HG03469 (cell line): ENCODE measurements around the gene B4GALT6.

Experiments
- ATAC-seq: cut with Tn5 transposase; IDR thresholded peaks from one replicate; pipeline ENCODE4 v1.9.1; 2021; ENCODE audit warnings: mild to moderate bottlenecking, moderate library complexity, moderate number of reproducible peaks; ENCODE audit not compliant: unreplicated experiment

B4GALT6 gene

DNA sequence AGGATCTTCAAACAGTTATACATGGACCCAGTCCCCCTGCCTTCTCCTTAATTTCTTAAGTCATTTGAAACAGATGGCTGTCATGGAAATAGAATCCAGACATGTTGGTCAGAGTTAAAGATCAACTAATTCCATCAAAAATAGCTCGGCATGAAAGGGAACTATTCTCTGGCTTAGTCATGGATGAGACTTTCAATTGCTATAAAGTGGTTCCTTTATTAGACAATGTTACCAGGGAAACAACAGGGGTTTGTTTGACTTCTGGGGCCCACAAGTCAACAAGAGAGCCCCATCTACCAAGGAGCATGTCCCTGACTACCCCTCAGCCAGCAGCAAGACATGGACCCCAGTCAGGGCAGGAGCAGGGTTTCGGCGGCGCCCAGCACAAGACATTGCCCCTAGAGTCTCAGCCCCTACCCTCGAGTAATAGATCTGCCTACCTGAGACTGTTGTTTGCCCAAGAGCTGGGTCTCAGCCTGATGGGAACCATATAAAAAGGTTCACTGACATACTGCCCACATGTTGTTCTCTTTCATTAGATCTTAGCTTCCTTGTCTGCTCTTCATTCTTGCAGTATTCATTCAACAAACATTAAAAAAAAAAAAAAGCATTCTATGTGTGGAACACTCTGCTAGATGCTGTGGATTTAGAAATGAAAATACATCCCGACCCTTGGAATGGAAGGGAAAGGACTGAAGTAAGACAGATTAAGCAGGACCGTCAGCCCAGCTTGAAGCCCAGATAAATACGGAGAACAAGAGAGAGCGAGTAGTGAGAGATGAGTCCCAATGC is 88.1 kb downstream of the B4GALT6 start:
- ATAC-seq = no peak

DNA sequence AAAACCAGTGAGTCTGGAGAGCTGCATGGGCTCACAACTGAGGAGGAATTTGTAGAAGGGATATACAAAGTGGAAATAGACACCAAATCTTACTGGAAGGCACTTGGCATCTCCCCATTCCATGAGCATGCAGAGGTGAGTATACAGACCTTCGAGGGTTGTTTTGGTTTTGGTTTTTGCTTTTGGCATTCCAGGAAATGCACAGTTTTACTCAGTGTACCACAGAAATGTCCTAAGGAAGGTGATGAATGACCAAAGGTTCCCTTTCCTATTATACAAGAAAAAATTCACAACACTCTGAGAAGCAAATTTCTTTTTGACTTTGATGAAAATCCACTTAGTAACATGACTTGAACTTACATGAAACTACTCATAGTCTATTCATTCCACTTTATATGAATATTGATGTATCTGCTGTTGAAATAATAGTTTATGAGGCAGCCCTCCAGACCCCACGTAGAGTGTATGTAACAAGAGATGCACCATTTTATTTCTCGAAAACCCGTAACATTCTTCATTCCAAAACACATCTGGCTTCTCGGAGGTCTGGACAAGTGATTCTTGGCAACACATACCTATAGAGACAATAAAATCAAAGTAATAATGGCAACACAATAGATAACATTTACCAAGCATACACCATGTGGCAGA is 89.1 kb downstream of the B4GALT6 start:
- ATAC-seq = no peak

- no peak for ATAC-seq
Measured at GRCh38 chr18:31592506-31593157, 91.7 kb downstream of the B4GALT6 start.

DNA sequence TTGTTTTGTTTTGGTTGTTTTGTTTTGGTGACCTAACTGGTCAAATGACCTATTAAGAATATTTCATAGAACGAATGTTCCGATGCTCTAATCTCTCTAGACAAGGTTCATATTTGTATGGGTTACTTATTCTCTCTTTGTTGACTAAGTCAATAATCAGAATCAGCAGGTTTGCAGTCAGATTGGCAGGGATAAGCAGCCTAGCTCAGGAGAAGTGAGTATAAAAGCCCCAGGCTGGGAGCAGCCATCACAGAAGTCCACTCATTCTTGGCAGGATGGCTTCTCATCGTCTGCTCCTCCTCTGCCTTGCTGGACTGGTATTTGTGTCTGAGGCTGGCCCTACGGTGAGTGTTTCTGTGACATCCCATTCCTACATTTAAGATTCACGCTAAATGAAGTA is 92.8 kb downstream of the B4GALT6 start, which contains the start of gene TTR:
Gene TTR, plus strand, starts transcription at position 250 of the 400 bp plus-strand sequence. Its CDS starts 26 bp downstream, at position 276.
- ATAC-seq = no peak

GRCh38 chr18:31591113-31591512 is 93.3 kb downstream of the B4GALT6 start:
- no peak for ATAC-seq

DNA sequence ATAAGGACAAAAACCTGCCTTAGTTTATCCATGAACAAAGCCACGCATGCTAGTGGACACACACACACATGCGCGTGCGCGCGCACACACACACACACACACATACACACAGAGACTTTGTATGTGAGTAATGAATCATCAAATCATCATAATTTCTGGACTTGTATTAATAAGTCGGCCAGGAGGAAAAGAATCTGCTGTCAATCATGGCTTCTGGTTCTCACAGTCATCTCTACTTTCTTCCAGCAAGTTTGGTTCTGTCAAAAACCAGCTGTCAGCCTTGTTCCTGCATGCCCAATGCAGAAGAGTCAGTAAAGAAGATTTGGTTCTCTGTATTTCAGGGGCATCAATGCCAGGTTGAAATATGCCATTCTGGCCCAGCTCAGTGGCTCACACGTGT is 93.8 kb downstream of the B4GALT6 start:
- ATAC-seq = no peak

DNA sequence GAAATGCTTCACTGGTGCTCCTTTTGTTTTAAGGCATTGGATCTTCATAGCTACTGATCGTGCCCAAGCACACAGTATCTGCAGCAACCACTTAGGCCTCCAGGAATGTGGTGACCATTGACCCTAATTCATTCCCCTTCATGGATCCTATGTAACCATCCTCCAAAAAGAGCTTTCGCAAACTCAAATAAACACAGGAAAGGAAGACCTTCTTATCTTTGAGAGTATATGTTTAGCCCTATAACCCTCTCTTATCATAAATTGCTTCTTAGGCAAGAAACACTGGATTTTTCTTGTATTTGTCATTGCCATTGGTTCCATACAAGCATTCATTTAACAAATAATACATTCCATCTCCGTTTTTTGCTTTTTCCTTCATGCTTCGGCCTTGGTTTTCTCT is 96.9 kb downstream of the B4GALT6 start:
- no peak for ATAC-seq

- no peak for ATAC-seq
Measured at GRCh38 chr18:31586616-31587015, 97.8 kb downstream of the B4GALT6 start.

GRCh38 chr18:31585991-31586390 is 98.4 kb downstream of the B4GALT6 start:
- no peak for ATAC-seq

- ATAC-seq = no peak
Measured at GRCh38 chr18:31583185-31583854, 101.1 kb downstream of the B4GALT6 start.

DNA sequence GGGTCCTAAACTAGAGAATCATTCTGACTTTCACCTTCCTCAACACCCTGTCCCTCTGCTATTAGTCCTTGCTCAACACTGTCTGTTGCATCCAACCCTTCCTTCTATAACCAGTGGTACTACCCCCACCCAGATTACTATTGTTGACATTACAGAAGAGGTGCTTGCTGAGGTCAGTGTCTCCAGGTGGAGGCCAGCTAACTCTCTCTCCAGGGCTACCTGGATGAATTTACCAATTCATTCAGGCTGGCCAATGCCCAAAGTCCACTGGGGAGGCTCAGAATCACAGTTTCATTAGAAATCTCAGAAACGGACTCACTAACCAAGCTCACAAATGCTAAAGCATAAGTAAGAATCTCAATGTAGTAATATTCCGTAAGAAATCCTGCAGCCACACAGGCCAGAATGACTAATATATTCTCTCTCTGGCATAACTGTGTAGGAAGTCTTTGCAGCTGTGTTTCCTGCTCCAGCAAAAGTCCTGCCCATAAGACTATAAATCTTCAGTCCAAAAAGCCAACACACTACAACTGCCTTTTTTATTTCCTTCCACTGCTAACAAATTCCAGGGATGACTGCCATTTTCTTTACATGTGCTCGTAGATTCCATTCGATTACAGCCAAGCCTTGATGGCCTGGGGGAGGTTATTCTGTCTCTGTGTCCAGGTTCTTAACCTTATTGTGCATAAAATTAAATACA is 102.7 kb downstream of the B4GALT6 start:
- ATAC-seq = no peak

DNA sequence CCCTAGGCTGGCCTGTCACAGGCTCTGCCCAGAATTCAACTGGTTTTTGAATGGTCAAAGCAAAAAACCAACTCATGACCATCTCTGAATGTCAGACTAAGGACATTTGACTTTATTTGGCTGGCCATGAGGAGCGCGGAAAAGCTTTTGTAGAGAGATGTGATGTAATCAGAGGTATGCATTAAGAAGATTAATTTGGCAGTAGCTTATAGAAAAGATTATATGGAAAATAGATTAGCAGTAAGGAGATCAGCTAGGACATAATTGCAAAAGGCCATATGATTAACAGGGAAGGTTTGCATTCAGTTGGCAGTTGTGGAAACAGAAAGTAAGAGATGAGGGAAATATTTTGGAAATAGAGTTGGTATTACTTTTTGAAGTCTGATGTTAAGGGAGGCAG is 105.0 kb downstream of the B4GALT6 start:
- ATAC-seq = no peak

DNA sequence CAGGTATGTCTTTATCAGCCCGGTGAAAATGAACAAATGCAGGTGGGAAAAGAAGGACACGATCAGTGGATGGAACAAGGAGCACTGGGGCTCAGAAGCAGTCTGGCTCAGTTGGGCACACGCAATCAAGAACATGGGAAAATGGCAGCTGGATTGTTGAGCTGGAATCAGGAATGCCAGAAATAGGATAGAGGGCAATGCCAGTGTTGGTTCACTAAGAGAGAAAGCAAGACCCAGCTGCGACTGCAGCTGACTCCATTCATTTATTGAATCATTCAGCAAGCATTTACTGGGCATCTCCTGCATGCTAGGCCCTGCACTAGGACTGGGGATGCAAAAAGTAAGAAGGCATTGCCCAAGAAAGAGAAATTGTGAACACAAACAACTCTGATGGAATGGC is 106.3 kb downstream of the B4GALT6 start:
- no peak for ATAC-seq

GRCh38 chr18:31577195-31577594 is 107.2 kb downstream of the B4GALT6 start:
- no peak for ATAC-seq

DNA sequence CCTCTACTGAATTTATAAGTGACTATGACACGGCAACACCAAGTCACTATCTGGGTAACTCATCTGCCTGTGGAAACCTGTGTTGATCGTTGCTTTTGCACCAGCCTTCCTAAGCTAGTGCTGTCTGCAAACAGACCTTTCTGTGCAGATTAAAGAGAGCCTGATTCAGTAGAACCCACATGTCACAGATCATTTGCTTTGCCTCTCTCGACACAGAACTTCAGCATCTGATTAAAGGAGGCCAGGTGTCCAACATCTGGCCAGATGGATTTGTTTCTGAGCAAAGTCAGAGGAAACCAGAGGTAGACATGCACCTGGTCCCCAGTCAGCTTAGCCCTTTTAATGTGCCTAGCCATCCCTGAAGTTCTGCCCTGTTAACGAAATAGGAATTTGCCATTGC is 107.7 kb downstream of the B4GALT6 start:
- peak; percentile 59 for ATAC-seq

DNA sequence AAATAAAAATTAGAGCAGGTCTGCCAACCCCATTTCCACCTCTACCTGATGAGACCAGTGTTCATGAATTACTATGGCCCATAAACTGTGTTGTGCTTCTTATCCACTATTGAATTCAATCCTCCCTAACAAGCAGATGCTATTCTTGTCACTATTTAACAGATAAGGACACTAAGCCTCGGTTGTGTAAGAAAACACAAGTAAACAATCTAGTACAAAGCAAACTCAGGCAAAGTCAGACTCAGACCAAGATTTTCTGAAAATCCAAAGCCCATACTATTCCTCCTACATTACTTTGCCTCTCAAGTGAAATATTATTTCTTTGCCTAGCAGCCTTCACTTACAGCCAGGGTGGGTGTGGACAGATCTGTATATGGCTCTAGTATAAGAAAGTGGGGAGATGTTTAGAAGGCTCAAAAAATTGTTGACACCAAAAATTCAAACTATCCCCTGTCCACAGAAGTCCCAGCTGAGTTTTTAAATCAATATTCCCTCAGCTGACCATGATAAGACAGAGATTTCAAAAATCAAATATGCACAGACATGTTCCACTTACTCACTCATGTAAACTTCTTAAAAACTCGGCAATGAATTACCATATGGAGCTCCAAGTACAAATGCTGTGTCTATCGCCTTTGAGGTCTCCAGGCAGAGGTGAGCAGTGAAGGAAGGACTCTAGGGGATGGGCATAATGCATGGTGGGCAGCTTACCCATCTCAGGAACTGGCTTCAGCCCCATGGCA is 108.7 kb downstream of the B4GALT6 start:
- no peak for ATAC-seq

GRCh38 chr18:31574359-31574758 is 110.0 kb downstream of the B4GALT6 start:
- no peak for ATAC-seq
